T-helper 1 cell treated with Interleukin-12 subunit alpha and Interleukin-12 subunit beta and Interleukin-4 antibody, amounts not matched to agents 30 μg/mL and 1 μg/mL, for 36 hours (primary cell): Measurements from ENCODE around the gene TRPV3.

Experiments
- H3K27ac Mint-ChIP-seq: one replicate; pipeline ENCODE4 v1.8.0; 2021; ENCODE audit warnings: mild to moderate bottlenecking, mixed read lengths
- H3K27me3 Mint-ChIP-seq: one replicate; pipeline ENCODE4 v1.8.0; 2021; ENCODE audit warnings: low read depth, mixed read lengths
- H3K36me3 Mint-ChIP-seq: one replicate; pipeline ENCODE4 v1.8.0; 2021; ENCODE audit warnings: low read depth, mixed read lengths
- H3K4me1 Mint-ChIP-seq: one replicate; pipeline ENCODE4 v1.8.0; 2021; ENCODE audit warnings: low read depth, mixed read lengths
- H3K4me3 Mint-ChIP-seq: one replicate; pipeline ENCODE4 v1.8.0; 2021; ENCODE audit warnings: mild to moderate bottlenecking, moderate library complexity, mixed read lengths
- H3K9me3 Mint-ChIP-seq: one replicate; pipeline ENCODE4 v1.8.0; 2021; ENCODE audit warnings: mixed read lengths

TRPV3 gene

GRCh38 chr17:3557768-3558583 is at the start of gene TRPV3:
TRPV3 (minus strand) TSS chr17:3557812; CDS start chr17:3554850, 2,962 bp downstream.
- Mint-ChIP-seq H3K27ac (peak within 1 kb of the TSS; percentile 90), H3K4me1 (peaks cover 13% of the 10 kb centered on the region), H3K27me3 (no peaks in the 10 kb centered on the region), H3K36me3 (no peaks in the 10 kb centered on the region), H3K4me3 (no peak within 1 kb of the TSS), H3K9me3 (no peaks in the 10 kb centered on the region)

- Mint-ChIP-seq H3K4me1 (no peaks in the 10 kb centered on the region), H3K27ac (no peak overlapping the region), H3K36me3 (peaks cover 5% of the 10 kb centered on the region), H3K27me3 (no peaks in the 10 kb centered on the region), H3K9me3 (no peaks in the 10 kb centered on the region), H3K4me3 (no peak overlapping the region)
Measured at GRCh38 chr17:3603870-3604259, 46.3 kb upstream of the TRPV3 start.

GRCh38 chr17:3603119-3603869 is 45.7 kb upstream of the TRPV3 start:
- H3K4me3 Mint-ChIP-seq: no peak overlapping the region
- no peaks in the 10 kb centered on the region for H3K27me3 Mint-ChIP-seq
- H3K36me3 Mint-ChIP-seq: peaks cover 5% of the 10 kb centered on the region
- H3K4me1 Mint-ChIP-seq: no peaks in the 10 kb centered on the region
- H3K9me3 Mint-ChIP-seq: no peaks in the 10 kb centered on the region
- no peak overlapping the region for H3K27ac Mint-ChIP-seq

- H3K36me3 Mint-ChIP-seq: peaks cover 5% of the 10 kb centered on the region
- H3K4me1 Mint-ChIP-seq: no peaks in the 10 kb centered on the region
- H3K9me3 Mint-ChIP-seq: no peaks in the 10 kb centered on the region
- no peak overlapping the region for H3K4me3 Mint-ChIP-seq
- H3K27ac Mint-ChIP-seq: no peak overlapping the region
- H3K27me3 Mint-ChIP-seq: no peaks in the 10 kb centered on the region
Measured at GRCh38 chr17:3602499-3602898, 44.9 kb upstream of the TRPV3 start.

GRCh38 chr17:3600529-3601205 is 43.1 kb upstream of the TRPV3 start:
- H3K9me3 Mint-ChIP-seq: no peaks in the 10 kb centered on the region
- H3K4me3 Mint-ChIP-seq: no peak overlapping the region
- no peak overlapping the region for H3K27ac Mint-ChIP-seq
- no peaks in the 10 kb centered on the region for H3K4me1 Mint-ChIP-seq
- H3K36me3 Mint-ChIP-seq: peaks cover 5% of the 10 kb centered on the region
- no peaks in the 10 kb centered on the region for H3K27me3 Mint-ChIP-seq

GRCh38 chr17:3598078-3598477 is 40.5 kb upstream of the TRPV3 start:
- Mint-ChIP-seq H3K9me3 (no peaks in the 10 kb centered on the region), H3K27ac (no peak overlapping the region), H3K4me3 (no peak overlapping the region), H3K27me3 (no peaks in the 10 kb centered on the region), H3K36me3 (peaks cover 2% of the 10 kb centered on the region), H3K4me1 (no peaks in the 10 kb centered on the region)

GRCh38 chr17:3596804-3597464 is 39.3 kb upstream of the TRPV3 start:
- Mint-ChIP-seq H3K36me3 (no peaks in the 10 kb centered on the region), H3K27ac (no peak overlapping the region), H3K27me3 (no peaks in the 10 kb centered on the region), H3K4me3 (no peak overlapping the region), H3K4me1 (no peaks in the 10 kb centered on the region), H3K9me3 (no peaks in the 10 kb centered on the region)

- Mint-ChIP-seq H3K27ac (no peak overlapping the region), H3K4me1 (no peaks in the 10 kb centered on the region), H3K36me3 (peaks cover 2% of the 10 kb centered on the region)
Measured at GRCh38 chr17:3594976-3595375, 37.4 kb upstream of the TRPV3 start.

GRCh38 chr17:3594051-3594800 is 36.6 kb upstream of the TRPV3 start:
- H3K4me1 Mint-ChIP-seq: no peaks in the 10 kb centered on the region
- no peaks in the 10 kb centered on the region for H3K9me3 Mint-ChIP-seq
- H3K4me3 Mint-ChIP-seq: no peak overlapping the region
- H3K27me3 Mint-ChIP-seq: no peaks in the 10 kb centered on the region
- peaks cover 2% of the 10 kb centered on the region for H3K36me3 Mint-ChIP-seq
- no peak overlapping the region for H3K27ac Mint-ChIP-seq

More at GRCh38 chr17:3594976-3595375, 37.4 kb upstream of the TRPV3 start:
- Mint-ChIP-seq H3K9me3 (no peaks in the 10 kb centered on the region), H3K27me3 (no peaks in the 10 kb centered on the region), H3K4me3 (no peak overlapping the region)

- H3K9me3 Mint-ChIP-seq: no peaks in the 10 kb centered on the region
- H3K36me3 Mint-ChIP-seq: peaks cover 2% of the 10 kb centered on the region
- H3K4me3 Mint-ChIP-seq: no peak overlapping the region
- no peak overlapping the region for H3K27ac Mint-ChIP-seq
- H3K4me1 Mint-ChIP-seq: no peaks in the 10 kb centered on the region
- H3K27me3 Mint-ChIP-seq: no peaks in the 10 kb centered on the region
Measured at GRCh38 chr17:3593384-3593783, 35.8 kb upstream of the TRPV3 start.

- Mint-ChIP-seq H3K27me3 (no peaks in the 10 kb centered on the region), H3K4me3 (no peak overlapping the region), H3K4me1 (no peaks in the 10 kb centered on the region), H3K27ac (no peak overlapping the region), H3K9me3 (no peaks in the 10 kb centered on the region), H3K36me3 (peaks cover 2% of the 10 kb centered on the region)
Measured at GRCh38 chr17:3592216-3592860, 34.7 kb upstream of the TRPV3 start.

GRCh38 chr17:3590768-3591167 is 33.2 kb upstream of the TRPV3 start:
- H3K27me3 Mint-ChIP-seq: no peaks in the 10 kb centered on the region
- no peak overlapping the region for H3K4me3 Mint-ChIP-seq
- no peaks in the 10 kb centered on the region for H3K4me1 Mint-ChIP-seq
- H3K36me3 Mint-ChIP-seq: peaks cover 2% of the 10 kb centered on the region
- no peaks in the 10 kb centered on the region for H3K9me3 Mint-ChIP-seq
- no peak overlapping the region for H3K27ac Mint-ChIP-seq

GRCh38 chr17:3590231-3590630 is 32.6 kb upstream of the TRPV3 start:
- Mint-ChIP-seq H3K36me3 (peaks cover 2% of the 10 kb centered on the region), H3K27me3 (no peaks in the 10 kb centered on the region), H3K4me3 (no peak overlapping the region), H3K27ac (peak overlapping the region; percentile 31), H3K4me1 (no peaks in the 10 kb centered on the region), H3K9me3 (no peaks in the 10 kb centered on the region)
